Endothelial cell of umbilical vein (primary cell): ENCODE data around the gene KCNQ5. TPM values are rescaled to one million over a fixed set of nuclear protein-coding genes. Genes with fewer than 3 reads are reported as not detected.

Source experiments
- BruUV-seq: library from RNA; stranded (reverse); fragments of 400-500 nt; replicated peaks from 2 replicates; lab custom pipeline; 2021; lab: Mats Ljungman, UMichigan
- CTCF ChIA-PET: fragments of 300-600, 350-600 bp; sonication (Branson Sonifier 250); formaldehyde crosslinking; loops from one replicate; lab custom pipeline; 2021; ENCODE audit warnings: antibody characterized with exemption, inconsistent platforms; lab: Charles Lee
- POLR2A ChIA-PET: fragments of 300-600, 350-600 bp; sonication (Branson Sonifier 250); formaldehyde crosslinking; loops from one replicate; lab custom pipeline; 2021; ENCODE audit warnings: antibody characterized with exemption, inconsistent platforms; lab: Charles Lee
- DNase-seq: peaks from one replicate; pipeline ENCODE4 v3.0.0-alpha.2; 2011; ENCODE audit warnings: low read depth, low spot score
- FAIRE-seq: peaks from 2 replicates; lab custom pipeline; 2011; peaks lifted over from hg19 to GRCh38; lab: Jason Lieb, UNC
- H2AFZ ChIP-seq: 2 replicates; pipeline ENCODE4 v1.6.0; 2012; ENCODE audit warnings: low read depth, low read length, control low read depth, inconsistent platforms
- H3K27ac ChIP-seq: 2 replicates; pipeline ENCODE4 v1.5.1; 2011; ENCODE audit warnings: low read depth, mild to moderate bottlenecking, control low read depth, low read length, moderate library complexity; ENCODE audit not compliant: insufficient read depth
- H3K27me3 ChIP-seq, 2 experiments: 2 replicates each; pipeline versions ENCODE4 v1.6.0 to v1.6.1; 2011; ENCODE audit warnings: low read length in 2 of 2, mixed read lengths in 1 of 2; ENCODE audit not compliant: control insufficient read depth in 2 of 2, insufficient read depth in 2 of 2
- H3K36me3 ChIP-seq, 2 experiments: 2 replicates in 1 of 2; 3 replicates in 1 of 2; pipeline ENCODE4 v1.5.1; 2011; ENCODE audit warnings: low read length in 2 of 2, mild to moderate bottlenecking in 1 of 2, moderate library complexity in 1 of 2; ENCODE audit not compliant: control insufficient read depth in 2 of 2, insufficient read depth in 2 of 2; ENCODE audit errors: extremely low read depth in 1 of 2
- H3K4me1 ChIP-seq: 3 replicates; pipeline ENCODE4 v1.5.1; 2011; ENCODE audit warnings: mild to moderate bottlenecking, low read length; ENCODE audit not compliant: control insufficient read depth, insufficient read depth; ENCODE audit errors: extremely low read depth
- H3K4me2 ChIP-seq: 2 replicates; pipeline ENCODE4 v1.6.1; 2011; ENCODE audit warnings: low read length, control low read depth, mixed read lengths; ENCODE audit not compliant: insufficient read depth
- H3K4me3 ChIP-seq, 3 experiments: fragments of 200-600 bp in 1 of 3; sonication (generic), shearing (Covaris generic) in 1 of 3; replicated peaks in 1 of 3; 2 replicates each; pipeline ENCODE4 v1.5.1; 2011 to 2016; ENCODE audit warnings: control low read depth in 3 of 3, low read length in 3 of 3, mild to moderate bottlenecking in 2 of 3, inconsistent platforms in 1 of 3, low read depth in 1 of 3, moderate library complexity in 1 of 3; ENCODE audit not compliant: insufficient read depth in 1 of 3
- H3K79me2 ChIP-seq: 2 replicates; pipeline ENCODE4 v1.6.0; 2012; ENCODE audit warnings: low read length, inconsistent platforms; ENCODE audit not compliant: control insufficient read depth, insufficient read depth
- H3K9ac ChIP-seq: replicated peaks from 2 replicates; pipeline ENCODE3; 2011; ENCODE audit warnings: low read length, control low read depth; ENCODE audit not compliant: insufficient read depth; ENCODE audit errors: extremely low read depth
- H3K9me1 ChIP-seq: replicated peaks from 3 replicates; pipeline ENCODE4 v1.6.0; 2011; ENCODE audit warnings: mild to moderate bottlenecking, low read length; ENCODE audit not compliant: control insufficient read depth, insufficient read depth; ENCODE audit errors: extremely low read depth
- H3K9me3 ChIP-seq: replicated peaks from 2 replicates; pipeline ENCODE4 v1.5.1; 2012; ENCODE audit warnings: low read length, inconsistent platforms; ENCODE audit not compliant: control insufficient read depth, insufficient read depth
- H4K20me1 ChIP-seq: replicated peaks from 2 replicates; pipeline ENCODE3; 2011; ENCODE audit warnings: mild to moderate bottlenecking, low read length; ENCODE audit not compliant: control insufficient read depth, insufficient read depth; ENCODE audit errors: extremely low read depth
- EZH2 ChIP-seq: IDR thresholded peaks from 2 replicates; pipeline ENCODE4 v1.6.1; 2012; ENCODE audit warnings: borderline replicate concordance, low read depth, mild to moderate bottlenecking, moderate library complexity, low read length, inconsistent platforms; ENCODE audit not compliant: severe bottlenecking
- FOS ChIP-seq: IDR thresholded peaks from 2 replicates; pipeline ENCODE4 v1.6.1; 2011; ENCODE audit warnings: mild to moderate bottlenecking, low read length, moderate library complexity, borderline replicate concordance; ENCODE audit not compliant: insufficient read depth
- GATA2 ChIP-seq: IDR thresholded peaks from 2 replicates; pipeline ENCODE4 v1.7.0; 2011; ENCODE audit warnings: low read depth, mild to moderate bottlenecking, moderate library complexity, mixed read lengths, low read length; ENCODE audit not compliant: insufficient read length, insufficient read depth
- JUN ChIP-seq: IDR thresholded peaks from 2 replicates; pipeline ENCODE4 v1.6.1; 2011; ENCODE audit warnings: borderline replicate concordance, low read depth; ENCODE audit not compliant: insufficient read length, insufficient read depth
- MYC ChIP-seq: IDR thresholded peaks from one replicate; pipeline ENCODE4 v1.6.1; 2011; ENCODE audit warnings: mild to moderate bottlenecking, low read depth, low read length
- POLR2A ChIP-seq: IDR thresholded peaks from 2 replicates; pipeline ENCODE4 v1.6.1; 2012; ENCODE audit warnings: low read depth, mild to moderate bottlenecking, control low read depth, low read length
- POLR2AphosphoS5 ChIP-seq: IDR thresholded peaks from 2 replicates; pipeline ENCODE4 v1.6.1; 2012; ENCODE audit warnings: low read depth, mild to moderate bottlenecking, control low read depth, low read length, moderate library complexity; ENCODE audit not compliant: insufficient read depth
- dilution Hi-C: fragments of 300-500 bp; cut with MboI; formaldehyde crosslinking; loops from one replicate; pipeline ENCODE4 v1.15.0; 2019; ENCODE audit warnings: low sequenced_read_pairs; ENCODE audit not compliant: extremely low pct_ligation_motif_present
- intact Hi-C: fragments of 100-400 bp; cut with micrococcal nuclease; formaldehyde crosslinking; loops from one replicate; pipeline ENCODE4 v1.10.0; 2022
- polyA plus RNA-seq, 4 experiments: library from polyadenylated mRNA; depleted of rRNA in 3 of 4; stranded (reverse) in 3 of 4; unstranded in 1 of 4; fragments of >200 nt; gene quantifications; 2 replicates each; pipeline versions ENCODE4 v1.2.1 to v1.2.3, GENCODE V29; 2011 to 2012; ENCODE audit warnings: missing spikeins in 1 of 4
- total RNA-seq: library from RNA; stranded (reverse); gene quantifications from 2 replicates; pipeline ENCODE4 v1.2.3, GENCODE V29; 2021
- TF ChIP-seq, protein P1 (sequence below), 2 donors: IDR thresholded peaks; 1 replicate in 1 of 2; 2 replicates in 1 of 2; pipeline ENCODE4 v1.5.1; 2011; ENCODE audit warnings: low read length in 2 of 2, mild to moderate bottlenecking in 2 of 2, moderate library complexity in 2 of 2, control low read depth in 1 of 2, inconsistent platforms in 1 of 2, low read depth in 1 of 2; ENCODE audit not compliant: insufficient read depth in 1 of 2; ENCODE audit errors: extremely low read depth in 1 of 2
- TF ChIP-seq, protein P2 (sequence below): IDR thresholded peaks from 2 replicates; pipeline ENCODE4 v1.6.1; 2011; ENCODE audit not compliant: insufficient read depth, insufficient read length

The KCNQ5 gene
- total and polyA plus RNA-seq, 2 donors (not counting 3 experiments of a cell fraction or from before 2014, with no cell fraction given): 0.22 TPM; not detected in 1

DNA sequence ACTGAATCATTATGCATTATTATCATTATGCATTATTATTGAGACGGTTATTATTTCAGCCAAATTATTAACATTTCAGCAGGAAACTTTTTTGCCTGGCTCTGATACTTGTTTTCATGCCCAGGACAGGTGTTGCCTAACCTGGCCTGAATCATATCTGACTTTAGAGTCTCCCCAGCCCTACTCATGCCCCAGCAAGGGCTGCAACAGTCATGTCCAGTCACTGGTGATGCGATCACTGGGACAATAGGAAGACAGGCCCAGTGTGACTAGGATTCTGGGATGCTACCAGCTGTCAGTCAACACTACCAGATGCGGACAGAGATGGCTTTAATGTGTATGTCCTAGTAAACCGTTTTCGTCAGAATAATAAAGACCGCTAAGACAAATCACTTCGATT is 318.4 kb downstream of the KCNQ5 start:
- no peak overlapping the region for H3K4me3 ChIP-seq
- intact Hi-C loops: no loop called here
- TF ChIP-seq MYC: no peak
- no peak for TF ChIP-seq POLR2AphosphoS5
- TF ChIP-seq, protein P1, sequence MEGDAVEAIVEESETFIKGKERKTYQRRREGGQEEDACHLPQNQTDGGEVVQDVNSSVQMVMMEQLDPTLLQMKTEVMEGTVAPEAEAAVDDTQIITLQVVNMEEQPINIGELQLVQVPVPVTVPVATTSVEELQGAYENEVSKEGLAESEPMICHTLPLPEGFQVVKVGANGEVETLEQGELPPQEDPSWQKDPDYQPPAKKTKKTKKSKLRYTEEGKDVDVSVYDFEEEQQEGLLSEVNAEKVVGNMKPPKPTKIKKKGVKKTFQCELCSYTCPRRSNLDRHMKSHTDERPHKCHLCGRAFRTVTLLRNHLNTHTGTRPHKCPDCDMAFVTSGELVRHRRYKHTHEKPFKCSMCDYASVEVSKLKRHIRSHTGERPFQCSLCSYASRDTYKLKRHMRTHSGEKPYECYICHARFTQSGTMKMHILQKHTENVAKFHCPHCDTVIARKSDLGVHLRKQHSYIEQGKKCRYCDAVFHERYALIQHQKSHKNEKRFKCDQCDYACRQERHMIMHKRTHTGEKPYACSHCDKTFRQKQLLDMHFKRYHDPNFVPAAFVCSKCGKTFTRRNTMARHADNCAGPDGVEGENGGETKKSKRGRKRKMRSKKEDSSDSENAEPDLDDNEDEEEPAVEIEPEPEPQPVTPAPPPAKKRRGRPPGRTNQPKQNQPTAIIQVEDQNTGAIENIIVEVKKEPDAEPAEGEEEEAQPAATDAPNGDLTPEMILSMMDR (IDR thresholded peaks at IDR 0.05; ENCODE audit: extremely low read depth in 1 of 2, insufficient read depth in 1 of 2, low read depth in 1 of 2, low read length in 2 of 2): no peak
- TF ChIP-seq FOS: no peak
- no peak for TF ChIP-seq JUN
- no peak for TF ChIP-seq GATA2
- TF ChIP-seq POLR2A: no peak
- no peak for TF ChIP-seq EZH2
- TF ChIP-seq, protein P2, sequence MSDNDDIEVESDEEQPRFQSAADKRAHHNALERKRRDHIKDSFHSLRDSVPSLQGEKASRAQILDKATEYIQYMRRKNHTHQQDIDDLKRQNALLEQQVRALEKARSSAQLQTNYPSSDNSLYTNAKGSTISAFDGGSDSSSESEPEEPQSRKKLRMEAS: no peak
- POLR2A ChIA-PET: no interaction called here
- no peak overlapping the region for H3K9ac ChIP-seq
- BruUV-seq: no TSS peak
- no peak overlapping the region for H2AFZ ChIP-seq
- H3K4me2 ChIP-seq: no peak overlapping the region
- H3K27me3 ChIP-seq: no peaks in the 10 kb centered on the region
- no peak for FAIRE-seq
- no peak overlapping the region for H3K27ac ChIP-seq
- dilution Hi-C loops: no loop called here
- no peaks in the 10 kb centered on the region for H3K9me1 ChIP-seq
- H3K4me1 ChIP-seq: no peaks in the 10 kb centered on the region
- H3K36me3 ChIP-seq: no peaks in the 10 kb centered on the region
- H4K20me1 ChIP-seq: no peaks in the 10 kb centered on the region
- DNase-seq: no peak
- CTCF ChIA-PET: no interaction called here
- H3K79me2 ChIP-seq: no peaks in the 10 kb centered on the region
- no peaks in the 10 kb centered on the region for H3K9me3 ChIP-seq
